Measurements from ENCODE around the gene TMEM88. TPM values are rescaled to one million over a fixed set of nuclear protein-coding genes. Genes with fewer than 3 reads are reported as not detected.

TMEM88 gene
- total RNA-seq, 1 experiment from 2014 or later: 0.43 TPM

Other genes starting within 250 kb of the TMEM88 start
- 23.8 and 30.3 TPM in 2 replicates for gene FXR2, start 240.2 kb upstream of the TMEM88 start, total RNA-seq (2014; rRNA removed; shearing (Covaris generic))
- 3.2 and 5.4 TPM in 2 replicates for gene SAT2, start 227.2 kb upstream of the TMEM88 start, total RNA-seq (2014; rRNA removed; shearing (Covaris generic))
- gene SHBG, start 224.9 kb upstream of the TMEM88 start, total RNA-seq (2014; rRNA removed; shearing (Covaris generic)): 0.13 TPM in 1 of 2 replicates, not detected in the other
- not detected in 2 replicates for gene ATP1B2, start 204.1 kb upstream of the TMEM88 start, total RNA-seq (2014; rRNA removed; shearing (Covaris generic))
- gene TP53, start 167.6 kb upstream of the TMEM88 start, total RNA-seq (2014; rRNA removed; shearing (Covaris generic)): 57.1 and 61.0 TPM in 2 replicates
- gene WRAP53, start 166.6 kb upstream of the TMEM88 start, total RNA-seq (2014; rRNA removed; shearing (Covaris generic)): 18.5 and 23.0 TPM in 2 replicates
- not detected in 2 replicates for gene EFNB3, start 149.9 kb upstream of the TMEM88 start, total RNA-seq (2014; rRNA removed; shearing (Covaris generic))
- gene DNAH2, start 137.3 kb upstream of the TMEM88 start, total RNA-seq (2014; rRNA removed; shearing (Covaris generic)): 0.21 TPM in 1 of 2 replicates, not detected in the other
- 5.3 and 17.6 TPM in 2 replicates for gene KDM6B, start 20.8 kb upstream of the TMEM88 start, total RNA-seq (2014; rRNA removed; shearing (Covaris generic))
- 71.8 and 89.4 TPM in 2 replicates for gene NAA38, start 2.5 kb downstream of the TMEM88 start, total RNA-seq (2014; rRNA removed; shearing (Covaris generic))
- 8.4 and 10.7 TPM in 2 replicates for gene CYB5D1, start 2.9 kb downstream of the TMEM88 start, total RNA-seq (2014; rRNA removed; shearing (Covaris generic))
- gene CHD3, start 33.7 kb downstream of the TMEM88 start, total RNA-seq (2014; rRNA removed; shearing (Covaris generic)): 52.8 and 54.3 TPM in 2 replicates
- gene RNF227, start 61.2 kb downstream of the TMEM88 start, total RNA-seq (2014; rRNA removed; shearing (Covaris generic)): 0.81 and 1.1 TPM in 2 replicates
- 0.74 and 1.4 TPM in 2 replicates for gene KCNAB3, start 74.8 kb downstream of the TMEM88 start, total RNA-seq (2014; rRNA removed; shearing (Covaris generic))
- gene TRAPPC1, start 76.9 kb downstream of the TMEM88 start, total RNA-seq (2014; rRNA removed; shearing (Covaris generic)): 22.0 and 24.5 TPM in 2 replicates
- 17.3 and 24.4 TPM in 2 replicates for gene CNTROB, start 77.1 kb downstream of the TMEM88 start, total RNA-seq (2014; rRNA removed; shearing (Covaris generic))
- gene GUCY2D, start 147.5 kb downstream of the TMEM88 start, total RNA-seq (2014; rRNA removed; shearing (Covaris generic)): 0.03 TPM in 1 of 2 replicates, not detected in the other
- gene ALOX15B, start 184.0 kb downstream of the TMEM88 start, total RNA-seq (2014; rRNA removed; shearing (Covaris generic)): not detected in 2 replicates
- 0.97 TPM in 1 of 2 replicates, not detected in the other for gene ALOX12B, start 232.7 kb downstream of the TMEM88 start, total RNA-seq (2014; rRNA removed; shearing (Covaris generic))